ENCODE results near the gene DPYD. TPM values are rescaled to one million over a fixed set of nuclear protein-coding genes. Genes with fewer than 3 reads are reported as not detected.

Gene DPYD
- total RNA-seq, 1 experiment from 2014 or later = 7.0 TPM

GRCh38 chr1:97078872-97079271 is 842.0 kb downstream of the DPYD start:
- no peak overlapping the region for H3K27ac Mint-ChIP-seq (ENCODE audit: unreplicated experiment)
- no peak overlapping the region for H3K4me3 ChIP-seq (ENCODE audit: low read depth, low read length)
- BruUV-seq (replicated peaks) = no TSS peak
- H3K27me3 ChIP-seq (replicated peaks; ENCODE audit: control insufficient read depth, insufficient read depth, low read length) = no peaks in the 10 kb centered on the region
- ChIA-PET POLR2A (no interaction called here), CTCF (no interaction called here)
- no peaks in the 10 kb centered on the region for H3K36me3 Mint-ChIP-seq (ENCODE audit: insufficient read depth, unreplicated experiment)
- no peak for DNase-seq
- H3K4me1 Mint-ChIP-seq (ENCODE audit: low read depth, unreplicated experiment) = no peaks in the 10 kb centered on the region
- no peak overlapping the region for H3K4me3 Mint-ChIP-seq (ENCODE audit: unreplicated experiment)
- no peaks in the 10 kb centered on the region for H3K27me3 Mint-ChIP-seq (ENCODE audit: insufficient read depth, unreplicated experiment)
- no peaks in the 10 kb centered on the region for H3K9me3 Mint-ChIP-seq (ENCODE audit: unreplicated experiment)
- TF ChIP-seq CTCF (IDR thresholded peaks at IDR 0.05; ENCODE audit: insufficient read depth in 1 of 2, low read depth in 1 of 2, low read length in 1 of 2, severe bottlenecking in 1 of 2, unreplicated experiment in 1 of 2) = no peak
- no peaks in the 10 kb centered on the region for H3K9me3 ChIP-seq
- no peaks in the 10 kb centered on the region for H3K4me1 ChIP-seq
- no peaks in the 10 kb centered on the region for H3K36me3 ChIP-seq (ENCODE audit: control insufficient read depth, insufficient read depth, low read length)
- intact Hi-C loops (cut with micrococcal nuclease; ENCODE audit: unreplicated experiment) = no loop called here

- H3K36me3 Mint-ChIP-seq (ENCODE audit: insufficient read depth, unreplicated experiment) = no peaks in the 10 kb centered on the region
- H3K36me3 ChIP-seq (ENCODE audit: control insufficient read depth, insufficient read depth, low read length) = no peaks in the 10 kb centered on the region
- H3K4me3 Mint-ChIP-seq (ENCODE audit: unreplicated experiment) = no peak overlapping the region
- intact Hi-C loops (cut with micrococcal nuclease; ENCODE audit: unreplicated experiment) = no loop called here
- DNase-seq = no peak
- no peak for TF ChIP-seq CTCF (IDR thresholded peaks at IDR 0.05; ENCODE audit: insufficient read depth in 1 of 2, low read depth in 1 of 2, low read length in 1 of 2, severe bottlenecking in 1 of 2, unreplicated experiment in 1 of 2)
- H3K4me1 Mint-ChIP-seq (ENCODE audit: low read depth, unreplicated experiment) = no peaks in the 10 kb centered on the region
- no peaks in the 10 kb centered on the region for H3K9me3 ChIP-seq
- no peaks in the 10 kb centered on the region for H3K27me3 Mint-ChIP-seq (ENCODE audit: insufficient read depth, unreplicated experiment)
- no peak overlapping the region for H3K27ac Mint-ChIP-seq (ENCODE audit: unreplicated experiment)
- ChIA-PET POLR2A (no interaction called here), CTCF (no interaction called here)
- no peak overlapping the region for H3K4me3 ChIP-seq (ENCODE audit: low read depth, low read length)
- H3K27me3 ChIP-seq (replicated peaks; ENCODE audit: control insufficient read depth, insufficient read depth, low read length) = no peaks in the 10 kb centered on the region
- no TSS peak for BruUV-seq (replicated peaks)
- H3K4me1 ChIP-seq = no peaks in the 10 kb centered on the region
- H3K9me3 Mint-ChIP-seq (ENCODE audit: unreplicated experiment) = no peaks in the 10 kb centered on the region
Observed at GRCh38 chr1:97077221-97077620, 843.6 kb downstream of the DPYD start.

- H3K4me1 Mint-ChIP-seq (ENCODE audit: low read depth, unreplicated experiment) = no peaks in the 10 kb centered on the region
- DNase-seq = no peak
- no peak overlapping the region for H3K27ac Mint-ChIP-seq (ENCODE audit: unreplicated experiment)
- Histone ChIP-seq H3K4me1 (no peaks in the 10 kb centered on the region), H3K4me3 (ENCODE audit: low read depth, low read length) (no peak overlapping the region), H3K27me3 (replicated peaks; ENCODE audit: control insufficient read depth, insufficient read depth, low read length) (no peaks in the 10 kb centered on the region), H3K36me3 (ENCODE audit: control insufficient read depth, insufficient read depth, low read length) (no peaks in the 10 kb centered on the region), H3K9me3 (no peaks in the 10 kb centered on the region)
- H3K9me3 Mint-ChIP-seq (ENCODE audit: unreplicated experiment) = no peaks in the 10 kb centered on the region
- ChIA-PET POLR2A (no interaction called here), CTCF (no interaction called here)
- no peak overlapping the region for H3K4me3 Mint-ChIP-seq (ENCODE audit: unreplicated experiment)
- H3K27me3 Mint-ChIP-seq (ENCODE audit: insufficient read depth, unreplicated experiment) = no peaks in the 10 kb centered on the region
- no peaks in the 10 kb centered on the region for H3K36me3 Mint-ChIP-seq (ENCODE audit: insufficient read depth, unreplicated experiment)
- no peak for TF ChIP-seq CTCF (IDR thresholded peaks at IDR 0.05; ENCODE audit: insufficient read depth in 1 of 2, low read depth in 1 of 2, low read length in 1 of 2, severe bottlenecking in 1 of 2, unreplicated experiment in 1 of 2)
- no TSS peak for BruUV-seq (replicated peaks)
- intact Hi-C loops (cut with micrococcal nuclease; ENCODE audit: unreplicated experiment) = no loop called here
Observed at GRCh38 chr1:97074771-97075170, 846.1 kb downstream of the DPYD start.
